GM20431 (cell line): ENCODE measurements around the gene COMMD8.

Experiments
- in situ Hi-C: fragments of 300-500 bp; cut with MseI, MboI; formaldehyde crosslinking; loops from one replicate; pipeline ENCODE4 v1.15.0; 2020; ENCODE audit warnings: low sequenced_read_pairs; ENCODE audit not compliant: unreplicated experiment

Gene COMMD8

GRCh38 chr4:47474799-47475198, 11.3 kb upstream of the COMMD8 start:
- in situ Hi-C loops: no loop called here

- in situ Hi-C loops: no loop called here
Observed at GRCh38 chr4:47473141-47473750, 9.7 kb upstream of the COMMD8 start.

GRCh38 chr4:47471591-47471990, 8.1 kb upstream of the COMMD8 start:
- in situ Hi-C loops: no loop called here

GRCh38 chr4:47471064-47471463, 7.6 kb upstream of the COMMD8 start:
- in situ Hi-C loops: no loop called here

GRCh38 chr4:47469951-47470350, 6.4 kb upstream of the COMMD8 start:
- in situ Hi-C loops: no loop called here

GRCh38 chr4:47468706-47469365, 5.3 kb upstream of the COMMD8 start:
- in situ Hi-C loops: no loop called here

GRCh38 chr4:47466056-47466785, 2.7 kb upstream of the COMMD8 start:
- in situ Hi-C loops: no loop called here

- in situ Hi-C loops: no loop called here
Observed at GRCh38 chr4:47465004-47465403, 1.5 kb upstream of the COMMD8 start.

- in situ Hi-C loops: no loop called here
Observed at GRCh38 chr4:47462799-47463234, 685 bp downstream of the COMMD8 start.

- in situ Hi-C loops: no loop called here
Observed at GRCh38 chr4:47451657-47452056, 11.8 kb downstream of the COMMD8 start.

- in situ Hi-C loops: no loop called here
Observed at GRCh38 chr4:47444031-47444430, 19.5 kb downstream of the COMMD8 start.

GRCh38 chr4:47442980-47443379, 20.5 kb downstream of the COMMD8 start:
- in situ Hi-C loops: no loop called here

GRCh38 chr4:47434931-47435330, 28.6 kb downstream of the COMMD8 start:
- in situ Hi-C loops: no loop called here

GRCh38 chr4:47432749-47433148, 30.8 kb downstream of the COMMD8 start:
- in situ Hi-C loops: no loop called here

GRCh38 chr4:47427935-47428334, 35.6 kb downstream of the COMMD8 start:
- in situ Hi-C loops: no loop called here

GRCh38 chr4:47425628-47426027, 37.9 kb downstream of the COMMD8 start:
- in situ Hi-C loops: no loop called here

GRCh38 chr4:47419296-47419695, 44.2 kb downstream of the COMMD8 start:
- in situ Hi-C loops: no loop called here

- in situ Hi-C loops: no loop called here
Observed at GRCh38 chr4:47418147-47418546, 45.4 kb downstream of the COMMD8 start.

GRCh38 chr4:47415719-47416118, 47.8 kb downstream of the COMMD8 start:
- in situ Hi-C loops: no loop called here

GRCh38 chr4:47413521-47413920, 50.0 kb downstream of the COMMD8 start:
- in situ Hi-C loops: no loop called here

GRCh38 chr4:47410271-47410670, 53.2 kb downstream of the COMMD8 start:
- in situ Hi-C loops: no loop called here
